ENCODE data around the gene ZNF750.

DNA sequence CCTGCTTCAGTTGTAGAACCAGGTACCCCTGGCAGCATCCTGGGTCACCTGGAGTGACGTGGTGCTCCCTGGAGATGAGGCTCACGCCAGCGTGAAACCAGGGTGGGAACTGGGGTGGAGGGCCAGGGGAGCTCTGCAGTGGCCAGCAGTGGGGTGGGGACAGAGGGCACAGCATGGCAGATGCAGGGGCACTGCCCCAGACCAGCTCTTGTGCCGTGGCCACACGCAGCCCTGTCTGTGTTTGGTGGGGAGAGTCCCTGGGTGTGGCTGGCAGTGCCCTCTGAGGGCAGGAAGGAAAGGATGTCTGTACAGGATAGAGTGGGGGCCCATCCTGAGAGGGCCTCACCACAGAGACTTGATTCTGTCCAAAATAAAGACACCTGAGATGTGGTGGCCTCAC, 24.5 kb downstream of the ZNF750 start:
- TF ChIP-seq SIN3A (IDR thresholded peaks at IDR 0.05; ENCODE audit: borderline replicate concordance, insufficient read depth, low read length) (no peak), POLR2AphosphoS5 (IDR thresholded peaks at IDR 0.05; ENCODE audit: low read depth, low read length) (no peak)
